GM19395 (cell line): ENCODE data around the gene ROR2.
"Not testable (repeated sequence)": the region's sequence is repeated elsewhere in the genome, so short reads cannot be mapped to it uniquely, and the experiment has no call there.

ENCODE experiments used
- ATAC-seq: cut with Tn5 transposase; IDR thresholded peaks from one replicate; pipeline ENCODE4 v1.9.1; 2021; ENCODE audit warnings: mild to moderate bottlenecking, moderate library complexity; ENCODE audit not compliant: unreplicated experiment

Gene ROR2

GRCh38 chr9:91540506-91540905, 409.5 kb downstream of the ROR2 start:
- not testable (repeated sequence) for ATAC-seq

GRCh38 chr9:91536211-91536691, 413.8 kb downstream of the ROR2 start:
- no peak for ATAC-seq

- no peak for ATAC-seq
Observed at GRCh38 chr9:91534374-91534773, 415.7 kb downstream of the ROR2 start.

GRCh38 chr9:91533382-91533781, 416.6 kb downstream of the ROR2 start:
- no peak for ATAC-seq

GRCh38 chr9:91532325-91532724, 417.7 kb downstream of the ROR2 start:
- ATAC-seq = no peak

GRCh38 chr9:91530829-91531228, 419.2 kb downstream of the ROR2 start:
- ATAC-seq = no peak

GRCh38 chr9:91522481-91522880, 427.5 kb downstream of the ROR2 start:
- ATAC-seq = no peak

- no peak for ATAC-seq
Observed at GRCh38 chr9:91519520-91520277, 430.3 kb downstream of the ROR2 start.

- no peak for ATAC-seq
Observed at GRCh38 chr9:91518462-91518861, 431.6 kb downstream of the ROR2 start.

GRCh38 chr9:91517801-91518200, 432.2 kb downstream of the ROR2 start:
- ATAC-seq = no peak

GRCh38 chr9:91517332-91517731, 432.7 kb downstream of the ROR2 start:
- not testable (repeated sequence) for ATAC-seq

GRCh38 chr9:91516777-91517176, 433.3 kb downstream of the ROR2 start:
- ATAC-seq = no peak

- peak; percentile 56 for ATAC-seq
Observed at GRCh38 chr9:91516081-91516480, 433.9 kb downstream of the ROR2 start.

- ATAC-seq = peak; percentile 78
Observed at GRCh38 chr9:91515074-91515687, 434.8 kb downstream of the ROR2 start.
